GM23338 (cell line): ENCODE measurements around the gene BMPR1B. TPM values are rescaled to one million over a fixed set of nuclear protein-coding genes. Genes with fewer than 3 reads are reported as not detected.
A peak's percentile ranks its signal among the peaks of the same experiment; 100 is the strongest.

ENCODE experiments used
- ATAC-seq: fragments of 200-7000 bp; cut with Tn5 transposase; 3 replicates; pipeline ENCODE4 v1.9.1; 2020
- DNase-seq: peaks from one replicate; pipeline ENCODE4 v3.0.0-alpha.2; 2015; ENCODE audit warnings: low spot score
- H2AFZ ChIP-seq: fragments of 200-600 bp; sonication (generic); 2 replicates; pipeline ENCODE4 v1.8.0; 2016; ENCODE audit warnings: antibody characterized with exemption, mild to moderate bottlenecking, moderate library complexity
- H3F3A ChIP-seq: fragments of 200-600 bp; sonication (generic); replicated peaks from 2 replicates; pipeline ENCODE4 v1.8.0; 2017; ENCODE audit warnings: antibody characterized with exemption, mixed run types, low read depth
- H3K27ac ChIP-seq: fragments of 200-600 bp; sonication (generic); 2 replicates; pipeline ENCODE4 v1.6.1; 2016; ENCODE audit warnings: low read depth
- H3K27me3 ChIP-seq: fragments of 200-600 bp; sonication (generic); 2 replicates; pipeline ENCODE4 v1.8.0; 2016; ENCODE audit warnings: mild to moderate bottlenecking, mixed run types, moderate library complexity; ENCODE audit not compliant: insufficient read depth
- H3K36me3 ChIP-seq: fragments of 200-600 bp; sonication (generic); 2 replicates; pipeline ENCODE4 v1.8.0; 2016; ENCODE audit warnings: mild to moderate bottlenecking; ENCODE audit not compliant: insufficient read depth
- H3K4me1 ChIP-seq: fragments of 200-600 bp; sonication (generic); 2 replicates; pipeline ENCODE4 v1.8.0; 2016; ENCODE audit warnings: mild to moderate bottlenecking, moderate library complexity; ENCODE audit not compliant: insufficient read depth
- H3K4me2 ChIP-seq: fragments of 200-600 bp; sonication (generic); 2 replicates; pipeline ENCODE4 v1.7.1; 2017; ENCODE audit warnings: mixed run types
- H3K4me3 ChIP-seq: fragments of 200-600 bp; sonication (generic); 2 replicates; pipeline ENCODE4 v1.6.1; 2016; ENCODE audit warnings: mixed run types
- H3K79me2 ChIP-seq: fragments of 200-600 bp; sonication (generic); replicated peaks from 2 replicates; pipeline ENCODE4 v1.8.0; 2017; ENCODE audit warnings: mild to moderate bottlenecking; ENCODE audit not compliant: insufficient read depth
- H3K9me2 ChIP-seq: fragments of 200-600 bp; sonication (generic); 2 replicates; pipeline ENCODE4 v1.8.0; 2017; ENCODE audit not compliant: insufficient read depth
- H4K20me1 ChIP-seq: fragments of 200-600 bp; sonication (generic); replicated peaks from 2 replicates; pipeline ENCODE4 v1.8.0; 2017; ENCODE audit warnings: mild to moderate bottlenecking; ENCODE audit not compliant: insufficient read depth
- H3K27ac Mint-ChIP-seq: 2 replicates; pipeline ENCODE4 v1.8.0; 2020; ENCODE audit warnings: inconsistent platforms, mild to moderate bottlenecking, moderate library complexity, mixed read lengths
- H3K27me3 Mint-ChIP-seq: 3 replicates; pipeline ENCODE4 v1.8.0; 2022; ENCODE audit warnings: low read depth, mild to moderate bottlenecking, moderate library complexity, mixed read lengths, inconsistent platforms; ENCODE audit not compliant: insufficient read depth, poor library complexity
- H3K36me3 Mint-ChIP-seq: 3 replicates; pipeline ENCODE4 v1.8.0; 2021; ENCODE audit warnings: low read depth, mild to moderate bottlenecking, inconsistent platforms, moderate library complexity, mixed read lengths
- H3K4me1 Mint-ChIP-seq: 3 replicates; pipeline ENCODE4 v1.8.0; 2020; ENCODE audit warnings: mild to moderate bottlenecking, inconsistent platforms, mixed read lengths
- H3K4me3 Mint-ChIP-seq: 3 replicates; pipeline ENCODE4 v1.8.0; 2021; ENCODE audit warnings: moderate library complexity, mild to moderate bottlenecking, inconsistent platforms, mixed read lengths
- H3K9me3 Mint-ChIP-seq: 3 replicates; pipeline ENCODE4 v1.8.0; 2020; ENCODE audit warnings: moderate library complexity, mild to moderate bottlenecking, inconsistent platforms, mixed read lengths
- CREB1 ChIP-seq: fragments of 250-450 bp; sonication (Bioruptor Pico); IDR thresholded peaks from 2 replicates; pipeline ENCODE4 v1.5.0; 2020; ENCODE audit warnings: low read depth, mild to moderate bottlenecking, moderate library complexity
- CTCF ChIP-seq, 2 experiments: fragments of 200-600 bp in 1 of 2; sonication (generic) in 1 of 2; conservative IDR thresholded peaks; 2 replicates each; pipeline versions ENCODE4 v1.5.1 to v1.6.1; 2016 to 2017; ENCODE audit warnings: antibody characterized with exemption in 2 of 2, low read depth in 2 of 2, mild to moderate bottlenecking in 2 of 2, moderate library complexity in 1 of 2
- EZH2 ChIP-seq: fragments of 200-600 bp; sonication (generic); IDR thresholded peaks from one replicate; pipeline ENCODE4 v1.8.0; 2017; ENCODE audit warnings: antibody characterized with exemption, mild to moderate bottlenecking, low read depth; ENCODE audit not compliant: unreplicated experiment
- EZH2phosphoT487 ChIP-seq: fragments of 200-600 bp; sonication (generic); IDR thresholded peaks from one replicate; pipeline ENCODE4 v1.8.1; 2018; ENCODE audit warnings: antibody characterized with exemption; ENCODE audit not compliant: unreplicated experiment
- JUNB ChIP-seq: IDR thresholded peaks from one replicate; pipeline ENCODE4 v1.6.1; 2016; ENCODE audit warnings: antibody characterized with exemption; ENCODE audit not compliant: unreplicated experiment
- STAT1 ChIP-seq: IDR thresholded peaks from one replicate; pipeline ENCODE4 v1.6.1; 2016; ENCODE audit warnings: antibody characterized with exemption; ENCODE audit not compliant: unreplicated experiment
- ZNF331 ChIP-seq: fragments of 250-450 bp; sonication (Bioruptor Pico); IDR thresholded peaks from 2 replicates; pipeline ENCODE4 v1.5.0; 2020; ENCODE audit warnings: low read depth, mild to moderate bottlenecking, moderate library complexity
- polyA plus RNA-seq: library from polyadenylated mRNA; unstranded; fragments of >200 nt; fragmentation: Nextera tagmentation; extraction: Ambion mirVana; gene quantifications from 2 replicates; pipeline ENCODE4 v1.2.1, GENCODE V29; 2016
- total RNA-seq: library from RNA; depleted of rRNA; stranded (reverse); fragments of >200 nt; shearing (Covaris generic); gene quantifications from 2 replicates; pipeline ENCODE4 v1.2.3, GENCODE V29; 2014

BMPR1B gene
- total and polyA plus RNA-seq, 2 experiments from 2014 or later = 0.48 to 1.0 TPM

GRCh38 chr4:94954251-94954650 lies 196.5 kb downstream of the BMPR1B start:
- no peak for TF ChIP-seq STAT1
- TF ChIP-seq CREB1 (CRISPR knock-in tag) = no peak
- no peak for TF ChIP-seq EZH2phosphoT487
- TF ChIP-seq CTCF (conservative IDR thresholded peaks at IDR 0.05; ENCODE audit: low read depth in 2 of 2) = no peak
- no peak overlapping the region for H3K4me3 ChIP-seq
- DNase-seq (no peak), ATAC-seq (no peak)
- peaks cover 2% of the 10 kb centered on the region; the same call in 1 of the 2 replicates for H3K4me1 ChIP-seq
- H3K9me3 Mint-ChIP-seq = peaks cover 3% of the 10 kb centered on the region; the same call in 1 of the 3 replicates
- H4K20me1 ChIP-seq = no peaks in the 10 kb centered on the region
- no peak overlapping the region for H3K4me2 ChIP-seq
- H3K36me3 Mint-ChIP-seq = no peaks in the 10 kb centered on the region
- H3F3A ChIP-seq = no peaks in the 10 kb centered on the region
- peaks cover 7% of the 10 kb centered on the region for H3K27me3 Mint-ChIP-seq
- no peak overlapping the region for H3K4me3 Mint-ChIP-seq
- no peak overlapping the region for H3K27ac ChIP-seq
- no peak overlapping the region for H3K27ac Mint-ChIP-seq
- H3K9me2 ChIP-seq = no peaks in the 10 kb centered on the region
- H3K36me3 ChIP-seq = no peaks in the 10 kb centered on the region
- no peaks in the 10 kb centered on the region for H3K27me3 ChIP-seq
- no peaks in the 10 kb centered on the region for H3K79me2 ChIP-seq
- peaks cover 9% of the 10 kb centered on the region for H3K4me1 Mint-ChIP-seq
- no peak overlapping the region for H2AFZ ChIP-seq

GRCh38 chr4:94957030-94957429 lies 199.3 kb downstream of the BMPR1B start:
- ATAC-seq (peak; percentile 86), DNase-seq (peak; percentile 33)
- Mint-ChIP-seq H3K27me3 (no peaks in the 10 kb centered on the region), H3K4me3 (no peak overlapping the region), H3K4me1 (peaks cover 13% of the 10 kb centered on the region), H3K9me3 (no peaks in the 10 kb centered on the region), H3K27ac (no peak overlapping the region; the same call in 1 of the 2 replicates), H3K36me3 (no peaks in the 10 kb centered on the region)
- TF ChIP-seq ZNF331 (CRISPR knock-in tag) = no peak
- TF ChIP-seq CTCF (conservative IDR thresholded peaks at IDR 0.05; ENCODE audit: low read depth in 2 of 2) = no peak
- no peak for TF ChIP-seq EZH2
- TF ChIP-seq STAT1 = no peak
- no peak for TF ChIP-seq JUNB
- H3K4me1 ChIP-seq = peaks cover 2% of the 10 kb centered on the region
- no peaks in the 10 kb centered on the region for H3K36me3 ChIP-seq
- H4K20me1 ChIP-seq = no peaks in the 10 kb centered on the region
- H2AFZ ChIP-seq = no peak overlapping the region
- no peak overlapping the region for H3K27ac ChIP-seq
- H3K4me2 ChIP-seq = no peak overlapping the region
- no peaks in the 10 kb centered on the region for H3K9me2 ChIP-seq
- H3F3A ChIP-seq = no peaks in the 10 kb centered on the region
- no peaks in the 10 kb centered on the region for H3K79me2 ChIP-seq
- H3K27me3 ChIP-seq = no peaks in the 10 kb centered on the region
- no peak overlapping the region for H3K4me3 ChIP-seq
